ENCODE results near the gene AMBRA1.

AMBRA1 gene

GRCh38 chr11:46361283-46362155 lies 232.3 kb downstream of the AMBRA1 start:
- no peak overlapping the region for H3K27ac ChIP-seq (ENCODE audit: low read depth, low read length)
- H4K5ac ChIP-seq (ENCODE audit: low read length), result no peak overlapping the region
- H3K4ac ChIP-seq (ENCODE audit: low read depth, low read length), result no peak overlapping the region
- H2BK15ac ChIP-seq (replicated peaks; ENCODE audit: low read depth), result no peak overlapping the region
- H3K36me3 ChIP-seq (ENCODE audit: control insufficient read depth, insufficient read depth, low read length), result no peaks in the 10 kb centered on the region
- no peak overlapping the region for H3K23ac ChIP-seq (ENCODE audit: low read length)
- H2BK5ac ChIP-seq (ENCODE audit: low read length), result no peak overlapping the region
- H2BK120ac ChIP-seq (ENCODE audit: low read depth, low read length), result no peak overlapping the region
- H3K4me2 ChIP-seq (ENCODE audit: low read length), result no peak overlapping the region
- H3K27me3 ChIP-seq (ENCODE audit: insufficient read depth, low read length, poor library complexity), result no peaks in the 10 kb centered on the region
- H3K9ac ChIP-seq (ENCODE audit: low read length), result peak overlapping the region; percentile 11
- no peak for DNase-seq
- H4K8ac ChIP-seq (ENCODE audit: low read depth, low read length), result no peak overlapping the region
- H3K4me1 ChIP-seq (ENCODE audit: control insufficient read depth, low read depth, low read length), result peaks cover 2% of the 10 kb centered on the region
- no CpG with 5 or more reads among the region's 26 CpGs for WGBS (ENCODE audit: extremely low coverage, insufficient coverage, low lambda C conversion rate)
- H3K56ac ChIP-seq (ENCODE audit: low read length), result peak overlapping the region; percentile 44
- no peak overlapping the region for H3K18ac ChIP-seq (ENCODE audit: low read length)
- no peak overlapping the region for H2AK5ac ChIP-seq (ENCODE audit: low read length)
- H3K79me1 ChIP-seq (ENCODE audit: low read length), result peaks cover 16% of the 10 kb centered on the region
- H3K79me2 ChIP-seq (ENCODE audit: control insufficient read depth, insufficient read depth, low read length), result peaks cover 13% of the 10 kb centered on the region
- no peak overlapping the region for H3K4me3 ChIP-seq (ENCODE audit: low read length)

GRCh38 chr11:46360878-46361277 lies 232.9 kb downstream of the AMBRA1 start:
- Histone ChIP-seq H2BK15ac (replicated peaks; ENCODE audit: low read depth) (no peak overlapping the region), H3K4me2 (ENCODE audit: low read length) (no peak overlapping the region), H3K18ac (ENCODE audit: low read length) (no peak overlapping the region), H3K4me3 (ENCODE audit: low read length) (no peak overlapping the region), H3K23ac (ENCODE audit: low read length) (no peak overlapping the region), H2BK5ac (ENCODE audit: low read length) (no peak overlapping the region), H3K4me1 (ENCODE audit: control insufficient read depth, low read depth, low read length) (peaks cover 2% of the 10 kb centered on the region), H3K36me3 (ENCODE audit: control insufficient read depth, insufficient read depth, low read length) (no peaks in the 10 kb centered on the region), H3K79me1 (ENCODE audit: low read length) (peaks cover 20% of the 10 kb centered on the region), H3K79me2 (ENCODE audit: control insufficient read depth, insufficient read depth, low read length) (peaks cover 16% of the 10 kb centered on the region), H3K4ac (ENCODE audit: low read depth, low read length) (no peak overlapping the region), H4K5ac (ENCODE audit: low read length) (no peak overlapping the region), H4K8ac (ENCODE audit: low read depth, low read length) (no peak overlapping the region), H2AK5ac (ENCODE audit: low read length) (no peak overlapping the region), H3K27me3 (ENCODE audit: insufficient read depth, low read length, poor library complexity) (no peaks in the 10 kb centered on the region), H3K27ac (ENCODE audit: low read depth, low read length) (no peak overlapping the region), H2BK120ac (ENCODE audit: low read depth, low read length) (no peak overlapping the region), H3K9ac (ENCODE audit: low read length) (peak overlapping the region; percentile 11), H3K56ac (ENCODE audit: low read length) (peak overlapping the region; percentile 44)
- no peak for DNase-seq
- no CpG with 5 or more reads among the region's 7 CpGs for WGBS (ENCODE audit: extremely low coverage, insufficient coverage, low lambda C conversion rate)

DNA sequence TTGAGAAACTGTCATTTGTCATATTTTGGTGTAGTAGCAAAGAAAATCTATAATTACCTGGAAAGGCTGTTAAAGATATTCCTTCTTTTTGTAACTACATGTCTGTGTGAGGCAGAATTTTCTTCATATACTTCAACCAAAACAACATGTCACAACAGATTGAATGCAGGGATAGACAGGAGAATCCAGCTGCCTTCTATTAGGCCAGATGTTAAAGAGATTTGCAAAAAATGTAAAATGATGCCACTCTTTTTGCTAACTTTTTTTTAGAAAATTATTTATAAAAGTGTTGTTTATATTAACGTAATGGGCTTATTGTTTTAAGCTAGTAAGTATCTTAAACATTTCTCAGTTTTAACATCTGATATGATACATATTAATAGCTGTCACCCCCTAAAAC lies 233.9 kb downstream of the AMBRA1 start:
- Histone ChIP-seq H3K23ac (ENCODE audit: low read length) (no peak overlapping the region), H3K36me3 (ENCODE audit: control insufficient read depth, insufficient read depth, low read length) (no peaks in the 10 kb centered on the region), H3K4ac (ENCODE audit: low read depth, low read length) (no peak overlapping the region), H4K5ac (ENCODE audit: low read length) (no peak overlapping the region), H3K4me3 (ENCODE audit: low read length) (no peak overlapping the region), H3K56ac (ENCODE audit: low read length) (no peak overlapping the region), H2AK5ac (ENCODE audit: low read length) (no peak overlapping the region), H3K4me2 (ENCODE audit: low read length) (no peak overlapping the region), H3K27me3 (ENCODE audit: insufficient read depth, low read length, poor library complexity) (no peaks in the 10 kb centered on the region), H3K27ac (ENCODE audit: low read depth, low read length) (no peak overlapping the region), H3K9ac (ENCODE audit: low read length) (no peak overlapping the region), H2BK5ac (ENCODE audit: low read length) (no peak overlapping the region), H3K18ac (ENCODE audit: low read length) (no peak overlapping the region), H4K8ac (ENCODE audit: low read depth, low read length) (no peak overlapping the region), H2BK120ac (ENCODE audit: low read depth, low read length) (no peak overlapping the region), H2BK15ac (replicated peaks; ENCODE audit: low read depth) (no peak overlapping the region), H3K79me1 (ENCODE audit: low read length) (peaks cover 21% of the 10 kb centered on the region), H3K79me2 (ENCODE audit: control insufficient read depth, insufficient read depth, low read length) (peaks cover 16% of the 10 kb centered on the region), H3K4me1 (ENCODE audit: control insufficient read depth, low read depth, low read length) (peaks cover 2% of the 10 kb centered on the region)
- WGBS (ENCODE audit: extremely low coverage, insufficient coverage, low lambda C conversion rate), result 100% methylated on average over 1 of the region's 1 CpG
- DNase-seq, result no peak

DNA sequence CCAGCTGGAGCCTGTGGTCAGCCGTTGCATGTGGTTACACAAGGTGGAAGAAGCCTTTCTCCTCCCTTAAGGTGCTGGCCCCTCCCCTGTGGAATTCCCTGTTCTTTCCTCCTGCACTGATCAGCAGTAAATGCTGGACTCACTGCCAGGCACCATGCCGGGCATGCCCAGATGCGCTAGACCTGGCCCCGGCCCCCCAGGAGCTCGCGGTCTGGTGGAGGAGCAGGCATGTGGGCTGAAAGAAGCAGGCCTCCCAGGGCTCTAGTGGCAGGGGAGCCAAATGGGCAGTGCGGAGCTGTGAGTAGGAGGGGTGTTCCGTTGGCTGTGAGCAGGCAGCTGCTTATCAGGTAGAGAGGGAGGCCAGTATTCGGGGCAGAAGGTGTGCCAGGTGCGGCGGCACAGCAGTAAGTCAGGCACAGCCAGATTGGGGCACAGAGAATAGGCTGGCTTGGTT lies 236.3 kb downstream of the AMBRA1 start:
- Histone ChIP-seq H3K36me3 (ENCODE audit: control insufficient read depth, insufficient read depth, low read length) (no peaks in the 10 kb centered on the region), H3K27ac (ENCODE audit: low read depth, low read length) (no peak overlapping the region), H4K8ac (ENCODE audit: low read depth, low read length) (no peak overlapping the region), H3K79me1 (ENCODE audit: low read length) (peaks cover 31% of the 10 kb centered on the region), H3K9ac (ENCODE audit: low read length) (no peak overlapping the region), H3K18ac (ENCODE audit: low read length) (no peak overlapping the region), H3K79me2 (ENCODE audit: control insufficient read depth, insufficient read depth, low read length) (peaks cover 35% of the 10 kb centered on the region), H2BK120ac (ENCODE audit: low read depth, low read length) (no peak overlapping the region), H3K23ac (ENCODE audit: low read length) (no peak overlapping the region), H2AK5ac (ENCODE audit: low read length) (no peak overlapping the region), H3K4me3 (ENCODE audit: low read length) (no peak overlapping the region), H3K27me3 (ENCODE audit: insufficient read depth, low read length, poor library complexity) (no peaks in the 10 kb centered on the region), H3K56ac (ENCODE audit: low read length) (no peak overlapping the region), H3K4me2 (ENCODE audit: low read length) (no peak overlapping the region), H4K5ac (ENCODE audit: low read length) (no peak overlapping the region), H2BK15ac (replicated peaks; ENCODE audit: low read depth) (no peak overlapping the region), H3K4ac (ENCODE audit: low read depth, low read length) (no peak overlapping the region), H3K4me1 (ENCODE audit: control insufficient read depth, low read depth, low read length) (peaks cover 2% of the 10 kb centered on the region), H2BK5ac (ENCODE audit: low read length) (no peak overlapping the region)
- no CpG with 5 or more reads among the region's 11 CpGs for WGBS (ENCODE audit: extremely low coverage, insufficient coverage, low lambda C conversion rate)
- peak; percentile 43 for DNase-seq

DNA sequence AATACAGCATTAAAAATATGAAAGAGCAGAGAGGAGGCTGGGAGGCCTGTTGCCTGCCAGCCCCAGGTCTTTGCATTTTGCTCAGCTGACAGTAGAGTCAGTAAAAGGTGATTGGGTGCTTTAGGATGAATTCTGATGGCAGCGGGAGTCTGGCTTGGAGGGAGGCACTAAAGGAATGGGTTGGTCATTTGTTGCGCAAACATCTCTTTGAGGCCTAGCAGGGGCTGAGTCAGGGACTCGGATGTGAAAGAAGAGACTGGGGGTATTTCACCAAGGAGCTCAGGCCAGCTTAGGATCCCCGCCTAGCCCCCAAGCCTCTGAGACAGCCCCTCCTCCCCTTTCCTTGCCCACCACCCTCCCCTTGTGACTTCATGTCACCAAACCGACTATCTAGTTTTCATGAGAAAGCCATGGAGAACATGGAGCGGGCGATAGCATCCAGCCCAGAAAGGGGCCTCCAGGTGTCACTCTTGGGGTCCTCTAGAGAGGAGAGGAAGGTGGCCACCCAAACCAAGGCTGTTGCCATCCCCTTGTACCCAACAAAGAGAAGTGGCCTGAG lies 236.8 kb downstream of the AMBRA1 start:
- H3K56ac ChIP-seq (ENCODE audit: low read length), result no peak overlapping the region
- no peak overlapping the region for H4K5ac ChIP-seq (ENCODE audit: low read length)
- no peak overlapping the region for H2BK120ac ChIP-seq (ENCODE audit: low read depth, low read length)
- no peak overlapping the region for H2BK5ac ChIP-seq (ENCODE audit: low read length)
- no peaks in the 10 kb centered on the region for H3K36me3 ChIP-seq (ENCODE audit: control insufficient read depth, insufficient read depth, low read length)
- no peak overlapping the region for H3K4me2 ChIP-seq (ENCODE audit: low read length)
- peaks cover 2% of the 10 kb centered on the region for H3K4me1 ChIP-seq (ENCODE audit: control insufficient read depth, low read depth, low read length)
- no peak overlapping the region for H3K4ac ChIP-seq (ENCODE audit: low read depth, low read length)
- no CpG with 5 or more reads among the region's 7 CpGs for WGBS (ENCODE audit: extremely low coverage, insufficient coverage, low lambda C conversion rate)
- no peak overlapping the region for H4K8ac ChIP-seq (ENCODE audit: low read depth, low read length)
- no peaks in the 10 kb centered on the region for H3K27me3 ChIP-seq (ENCODE audit: insufficient read depth, low read length, poor library complexity)
- no peak overlapping the region for H3K23ac ChIP-seq (ENCODE audit: low read length)
- peaks cover 27% of the 10 kb centered on the region for H3K79me1 ChIP-seq (ENCODE audit: low read length)
- H3K79me2 ChIP-seq (ENCODE audit: control insufficient read depth, insufficient read depth, low read length), result peaks cover 33% of the 10 kb centered on the region
- H3K4me3 ChIP-seq (ENCODE audit: low read length), result no peak overlapping the region
- no peak overlapping the region for H2BK15ac ChIP-seq (replicated peaks; ENCODE audit: low read depth)
- H3K18ac ChIP-seq (ENCODE audit: low read length), result no peak overlapping the region
- no peak overlapping the region for H3K27ac ChIP-seq (ENCODE audit: low read depth, low read length)
- H3K9ac ChIP-seq (ENCODE audit: low read length), result no peak overlapping the region
- H2AK5ac ChIP-seq (ENCODE audit: low read length), result no peak overlapping the region
- peak; percentile 68 for DNase-seq
